GM12891 (cell line): ENCODE data around the gene SFXN5.

ENCODE experiments used
- POLR2A ChIP-seq: IDR thresholded peaks from 2 replicates; pipeline ENCODE4 v1.6.1; 2011; ENCODE audit warnings: low read depth, low read length, control low read depth
- POLR2AphosphoS5 ChIP-seq: IDR thresholded peaks from 2 replicates; pipeline ENCODE4 v1.6.1; 2011; ENCODE audit warnings: low read depth, low read length, control low read depth
- POU2F2 ChIP-seq: IDR thresholded peaks from 2 replicates; pipeline ENCODE4 v1.6.1; 2011; ENCODE audit warnings: low read depth, mild to moderate bottlenecking, control low read depth, low read length, moderate library complexity
- TAF1 ChIP-seq: IDR thresholded peaks from 2 replicates; pipeline ENCODE4 v1.6.1; 2011; ENCODE audit warnings: low read depth, low read length, control low read depth

- TF ChIP-seq TAF1 (no peak), POLR2AphosphoS5 (no peak), POLR2A (no peak), POU2F2 (no peak)
Measured at GRCh38 chr2:72988041-72988440, 83.5 kb downstream of the SFXN5 start.
